Measurements from ENCODE around the gene ZNF79.

The ZNF79 gene

DNA sequence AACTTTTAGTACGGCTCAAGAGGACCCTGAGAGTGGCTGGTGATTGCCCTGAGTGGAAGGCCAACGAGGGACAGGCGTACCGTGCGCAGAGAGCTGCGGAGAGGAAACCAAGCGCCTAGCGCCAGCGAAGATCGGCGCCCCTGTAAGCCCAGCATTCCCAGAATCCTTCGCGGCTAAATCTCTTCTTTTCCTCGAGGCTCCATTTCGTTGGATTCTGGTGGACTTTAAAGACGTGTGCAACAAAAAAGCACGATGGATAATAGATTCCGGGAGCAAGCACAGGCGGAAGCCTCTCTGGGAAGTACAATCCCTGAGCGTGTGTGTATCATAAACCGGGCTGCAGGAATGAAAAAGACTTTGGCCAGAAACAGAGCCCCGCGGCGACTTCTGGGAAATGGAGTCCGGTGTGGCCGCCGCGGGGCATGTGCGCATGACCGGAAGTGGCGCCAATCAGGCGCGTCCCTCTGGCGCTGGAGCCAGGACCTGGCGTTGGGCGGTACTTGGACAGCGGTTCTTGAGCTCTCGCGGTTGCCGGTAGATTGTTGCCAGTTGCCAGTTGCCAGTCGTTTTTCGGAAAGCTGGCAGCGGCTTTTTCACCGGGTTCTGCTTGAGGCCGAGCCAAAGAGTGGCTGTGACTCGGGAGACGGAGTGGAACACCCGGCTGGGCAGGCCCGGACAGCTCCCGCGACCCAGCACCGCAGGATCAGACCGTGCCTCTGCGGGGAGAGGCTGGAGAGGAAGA lies at the start of gene ZNF79:
Gene ZNF79, plus strand, starts transcription at position 449 of the 742 bp plus-strand sequence. CDS start 406 bp downstream, outside the sequence.
- peak; percentile 95 for DNase-seq (ENCODE audit: low spot score)

- DNase-seq (ENCODE audit: low spot score): no peak
Measured at GRCh38 chr9:127380479-127380878, 43.7 kb upstream of the ZNF79 start.

DNA sequence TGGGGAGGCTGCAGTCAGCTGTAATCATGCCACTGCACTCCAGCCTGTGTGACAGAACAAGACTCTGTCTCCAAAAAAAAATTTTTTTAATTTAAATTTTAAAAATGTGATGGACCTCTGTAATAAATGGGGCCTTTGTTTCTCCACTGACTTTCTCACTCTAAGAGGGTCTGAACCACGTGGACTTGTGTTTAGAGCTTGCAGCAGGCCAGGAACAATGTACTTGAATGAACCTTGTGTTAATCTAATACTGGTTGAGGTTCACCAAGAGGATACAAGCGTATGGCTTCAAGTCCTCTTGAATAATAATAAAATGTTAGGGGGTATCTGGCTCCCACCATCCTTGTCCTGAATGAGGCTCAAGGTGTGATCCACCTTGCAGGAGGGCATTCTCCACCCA lies 41.6 kb upstream of the ZNF79 start:
- DNase-seq (ENCODE audit: low spot score): no peak

GRCh38 chr9:127384016-127384730 lies 40.0 kb upstream of the ZNF79 start:
- DNase-seq (ENCODE audit: low spot score): no peak

DNA sequence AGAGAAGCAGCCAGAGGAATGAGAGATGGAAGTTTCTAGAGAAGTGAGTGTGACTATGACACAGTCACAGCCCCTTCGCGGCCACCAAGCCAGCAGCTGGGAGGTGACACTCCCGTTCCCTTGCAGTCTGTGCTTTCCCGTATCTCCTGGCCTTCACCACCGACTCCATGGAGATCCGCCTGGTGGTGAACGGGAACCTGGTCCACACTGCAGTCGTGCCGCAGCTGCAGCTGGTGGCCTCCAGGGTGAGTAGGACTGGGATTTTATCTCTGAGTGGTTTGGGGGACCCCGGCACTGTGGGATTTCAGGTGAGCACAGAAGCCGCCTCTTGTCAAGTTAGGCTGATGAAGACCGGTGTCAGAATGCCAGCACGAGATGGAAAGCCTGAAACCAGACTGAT lies 39.3 kb upstream of the ZNF79 start:
- no peak for DNase-seq (ENCODE audit: low spot score)

DNA sequence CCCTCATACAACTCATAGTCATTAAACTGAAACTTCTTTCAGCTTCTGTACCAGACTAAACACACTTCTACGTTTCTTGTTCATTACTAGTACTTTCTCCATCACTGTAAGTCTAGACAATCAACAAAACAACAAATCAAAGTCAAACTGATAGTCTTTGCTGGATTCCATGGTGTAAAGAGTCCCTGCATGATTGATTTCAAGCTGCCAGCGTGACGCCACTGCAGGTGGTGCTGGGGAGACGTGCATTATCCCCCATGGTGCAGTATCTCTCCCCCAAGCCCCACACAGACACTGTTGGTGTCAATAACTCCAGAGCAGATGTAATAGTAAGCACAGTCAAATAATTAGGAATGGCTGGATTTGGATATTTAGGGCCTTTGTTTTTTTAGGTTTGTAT lies 37.9 kb upstream of the ZNF79 start:
- DNase-seq (ENCODE audit: low spot score): no peak

DNA sequence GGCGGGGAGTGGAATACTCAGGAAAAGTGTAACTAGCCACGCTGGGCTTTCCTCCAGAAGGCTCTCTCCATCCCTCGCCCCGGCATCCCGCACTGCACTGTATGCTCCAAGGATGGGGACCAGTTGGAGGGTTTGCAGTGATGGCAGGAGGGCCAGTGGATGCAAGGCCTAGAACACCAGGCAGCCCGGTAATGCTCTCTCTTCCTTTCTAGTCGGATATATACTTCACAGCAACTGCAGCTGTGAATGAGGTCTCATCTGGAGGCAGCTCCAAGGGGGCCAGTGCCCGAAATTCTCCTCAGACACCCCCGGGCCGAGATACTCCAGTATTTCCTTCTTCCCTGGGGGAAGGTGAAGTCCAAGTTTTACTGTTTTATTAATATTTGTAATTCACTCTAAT lies 37.2 kb upstream of the ZNF79 start:
- DNase-seq (ENCODE audit: low spot score): no peak

DNA sequence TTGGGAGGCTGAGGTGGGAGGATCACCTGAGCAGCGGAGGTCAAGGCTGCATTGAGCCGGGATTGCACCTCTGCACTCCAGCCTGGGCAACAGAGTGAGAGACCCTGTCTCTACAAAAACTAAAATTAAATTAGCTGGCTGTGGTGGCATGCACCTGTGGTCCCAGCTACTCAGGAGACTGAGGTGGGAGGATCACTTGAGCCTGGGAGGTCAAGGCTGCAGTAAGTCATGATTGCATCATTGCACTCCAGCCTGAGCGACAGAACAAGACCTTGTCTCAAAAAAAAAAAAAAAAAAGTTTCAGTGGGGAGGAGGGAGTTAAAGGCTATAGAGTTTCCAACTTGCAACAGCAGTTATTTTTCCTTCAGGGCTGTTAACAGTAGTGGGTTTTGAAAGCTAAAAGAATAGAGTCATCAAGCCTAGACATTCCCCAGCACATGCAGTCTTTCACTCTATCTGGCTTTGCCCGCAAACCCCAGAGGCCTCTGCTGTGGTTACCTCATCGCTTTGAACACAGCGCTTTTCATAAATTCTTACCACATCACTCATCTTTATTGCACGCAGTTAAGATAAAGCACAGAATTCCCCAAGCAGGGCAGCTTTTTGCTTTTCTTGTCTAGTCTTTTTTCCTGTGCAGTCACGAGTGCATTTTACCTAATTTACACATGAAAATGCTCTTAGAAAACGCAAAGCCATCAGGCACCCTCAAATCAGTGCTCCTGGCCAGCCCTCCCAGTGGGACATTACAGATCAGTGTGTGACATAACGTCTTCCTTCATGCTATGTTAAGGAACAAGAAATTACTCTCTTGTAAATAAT lies 35.9 kb upstream of the ZNF79 start:
- no peak for DNase-seq (ENCODE audit: low spot score)

- no peak for DNase-seq (ENCODE audit: low spot score)
Measured at GRCh38 chr9:127388856-127389238, 35.3 kb upstream of the ZNF79 start.

DNA sequence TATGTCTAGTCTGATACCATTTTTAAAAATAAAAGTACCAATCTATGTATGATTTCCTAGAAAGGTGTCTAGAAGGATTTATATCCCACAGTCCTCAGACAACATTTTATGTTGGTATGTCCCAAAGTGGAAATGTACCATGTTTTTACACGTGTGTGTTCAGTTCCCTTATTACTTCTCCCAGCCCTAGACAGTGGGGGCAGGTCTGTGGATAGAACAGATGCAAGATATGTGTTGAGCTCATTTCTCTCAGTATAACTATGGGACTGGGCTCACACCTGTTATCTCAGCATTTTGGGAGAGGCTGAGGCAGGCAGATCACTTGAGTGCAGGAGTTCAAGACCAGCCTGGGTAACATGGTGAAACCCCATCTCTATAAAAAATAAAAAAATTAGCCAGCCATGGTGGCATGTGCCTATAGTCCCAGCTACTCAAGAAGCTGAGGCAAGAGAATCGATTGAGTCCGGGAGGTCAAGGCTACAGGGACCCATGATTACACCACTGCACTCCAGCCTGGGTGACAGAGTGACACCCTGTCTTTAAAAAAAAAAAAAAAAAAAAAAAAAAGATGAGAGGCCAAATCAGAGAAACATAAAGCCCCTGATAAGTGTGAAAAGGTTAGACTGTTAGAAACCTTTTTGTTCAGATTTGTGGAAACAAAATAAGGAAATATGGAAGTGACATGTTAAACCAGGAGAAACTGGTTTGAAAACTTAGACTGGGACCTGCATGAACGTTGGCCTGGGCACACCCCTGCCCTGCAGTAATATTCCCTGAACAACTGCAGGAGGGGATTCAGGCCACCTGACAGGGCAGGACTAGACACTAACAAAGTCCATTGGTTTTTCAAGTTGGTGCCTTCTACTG lies 34.6 kb upstream of the ZNF79 start:
- no peak for DNase-seq (ENCODE audit: low spot score)

DNA sequence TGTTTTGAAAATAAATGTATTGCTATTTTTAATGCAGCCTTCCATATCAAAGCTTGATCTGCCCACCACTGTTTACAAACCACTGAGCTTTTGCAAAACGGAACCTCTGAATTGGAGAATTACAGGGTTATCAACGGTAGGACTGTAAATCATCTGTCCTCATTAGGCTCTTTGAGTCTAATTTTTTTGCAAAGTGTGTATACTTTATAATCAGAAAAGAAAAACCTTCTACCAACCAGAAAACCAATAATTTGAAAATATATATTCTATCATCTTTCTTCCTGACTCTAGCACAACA lies 34.0 kb upstream of the ZNF79 start:
- DNase-seq (ENCODE audit: low spot score): no peak

- no peak for DNase-seq (ENCODE audit: low spot score)
Measured at GRCh38 chr9:127390563-127390962, 33.6 kb upstream of the ZNF79 start.

DNA sequence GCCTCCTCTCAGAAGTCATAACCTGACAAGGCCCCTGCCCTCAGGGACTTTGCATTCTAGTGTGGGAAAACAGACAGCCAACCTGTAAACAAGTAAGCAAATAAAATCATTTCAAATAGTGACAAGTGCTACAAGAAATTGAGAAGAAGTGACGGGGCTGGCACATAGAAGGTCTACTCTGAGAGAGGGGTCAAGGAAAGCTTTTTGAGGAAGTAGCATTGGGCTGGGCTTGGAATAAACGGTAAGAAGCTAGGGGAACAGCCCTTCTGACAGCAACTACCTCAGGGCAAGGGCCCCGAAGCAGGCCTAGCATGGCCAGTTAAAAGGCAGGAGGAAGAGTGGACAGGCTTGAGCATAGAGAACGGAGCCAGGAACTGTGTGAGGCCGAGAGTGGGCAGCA lies 32.0 kb upstream of the ZNF79 start:
- no peak for DNase-seq (ENCODE audit: low spot score)

DNA sequence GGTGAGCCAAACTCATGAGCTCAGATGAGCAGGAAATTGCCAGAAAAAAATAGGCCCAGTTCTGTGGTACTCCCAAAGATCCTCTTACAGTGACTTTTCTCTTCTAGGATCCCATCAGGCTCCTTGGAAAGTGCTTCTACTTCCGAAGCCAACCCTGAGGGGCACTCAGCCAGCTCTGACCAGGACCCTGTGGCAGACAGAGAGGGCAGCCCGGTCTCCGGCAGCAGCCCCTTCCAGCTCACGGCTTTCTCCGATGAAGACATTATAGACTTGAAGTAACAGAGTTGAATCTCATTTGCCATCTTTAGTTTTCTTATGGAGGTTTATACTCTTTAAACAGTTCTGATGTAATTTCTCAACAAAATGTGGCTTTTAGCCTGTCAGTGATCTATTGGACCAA lies 31.2 kb upstream of the ZNF79 start:
- DNase-seq (ENCODE audit: low spot score): no peak

DNA sequence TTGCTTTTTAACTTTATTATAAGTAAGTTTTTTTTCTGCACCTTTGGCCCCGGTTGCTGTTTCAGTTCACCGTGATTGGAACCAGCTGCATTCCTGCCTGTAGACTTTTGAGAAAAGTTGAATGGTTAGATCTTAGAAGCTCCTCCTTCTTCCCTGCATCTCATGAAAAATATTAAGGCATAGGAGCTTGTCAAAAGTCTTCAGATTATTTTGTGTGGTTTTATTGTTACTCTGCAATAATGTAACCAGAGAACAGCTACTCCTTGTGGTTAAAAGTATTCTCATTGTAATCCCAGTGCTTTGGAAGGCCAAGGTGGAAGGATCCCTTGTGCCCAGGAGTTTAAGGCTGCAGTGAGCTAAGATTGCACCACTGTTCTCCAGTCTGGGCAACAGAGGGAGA lies 30.5 kb upstream of the ZNF79 start:
- no peak for DNase-seq (ENCODE audit: low spot score)

- no peak for DNase-seq (ENCODE audit: low spot score)
Measured at GRCh38 chr9:127395497-127396252, 28.5 kb upstream of the ZNF79 start.

DNA sequence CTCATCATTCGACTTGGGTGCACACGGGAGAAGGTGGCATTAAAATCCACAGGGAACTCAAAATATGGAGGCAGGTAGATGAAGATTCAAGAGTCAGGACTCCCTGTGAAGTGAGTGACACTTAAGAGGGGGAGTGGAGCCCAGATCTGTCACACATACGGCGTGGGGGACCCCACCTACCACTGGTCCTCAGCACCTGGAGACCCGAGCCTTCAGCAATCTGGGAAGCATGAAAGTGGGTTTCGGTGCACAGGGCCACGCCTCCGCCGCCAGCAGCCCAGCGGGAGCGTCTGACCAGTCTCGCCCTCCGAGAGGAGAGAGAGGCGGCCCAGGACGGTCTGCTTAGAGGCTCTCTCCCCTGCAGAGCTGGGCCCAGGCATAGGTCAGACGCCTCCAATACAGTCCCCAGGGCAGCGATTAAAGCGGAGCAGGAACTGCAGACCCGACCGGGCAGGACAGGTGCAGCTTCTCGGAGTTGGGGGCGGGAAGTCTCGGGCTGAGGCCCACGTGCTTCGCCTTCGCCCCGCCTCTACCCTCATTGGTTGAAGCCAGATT lies 27.9 kb upstream of the ZNF79 start:
- DNase-seq (ENCODE audit: low spot score): no peak

- peak; percentile 97 for DNase-seq (ENCODE audit: low spot score)
Measured at GRCh38 chr9:127396808-127397645, 27.2 kb upstream of the ZNF79 start, which contains the start of gene SLC2A8. TSS of gene SLC2A8 (plus strand) at chr9:127397169. CDS start at chr9:127397231, 62 bp downstream.

DNA sequence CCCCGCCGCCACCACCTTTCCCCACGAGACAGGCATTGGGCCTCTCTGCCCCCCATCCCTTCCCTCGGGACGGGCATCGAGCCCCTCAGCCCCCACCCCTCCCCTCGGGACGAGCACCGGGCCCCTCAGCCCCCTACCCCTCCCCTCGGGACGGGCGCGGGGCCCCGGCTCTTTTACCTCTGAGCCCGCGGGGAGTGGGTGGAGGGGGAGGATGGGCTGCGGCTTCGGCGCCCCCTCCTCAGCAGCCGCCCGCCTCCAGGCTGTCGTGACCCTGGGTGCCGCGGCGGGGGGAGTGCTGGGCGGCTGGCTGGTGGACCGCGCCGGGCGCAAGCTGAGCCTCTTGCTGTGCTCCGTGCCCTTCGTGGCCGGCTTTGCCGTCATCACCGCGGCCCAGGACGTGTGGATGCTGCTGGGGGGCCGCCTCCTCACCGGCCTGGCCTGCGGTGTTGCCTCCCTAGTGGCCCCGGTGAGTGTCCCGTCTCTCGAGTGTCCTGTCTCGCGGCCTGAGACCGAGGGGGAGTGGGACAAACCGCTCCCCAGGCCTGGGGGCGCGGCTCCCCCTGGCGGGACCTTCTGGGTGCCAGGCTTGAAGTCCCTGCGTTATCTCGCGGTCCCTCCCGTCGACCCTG lies 26.4 kb upstream of the ZNF79 start:
- peak; percentile 33 for DNase-seq (ENCODE audit: low spot score)

- DNase-seq (ENCODE audit: low spot score): no peak
Measured at GRCh38 chr9:127398275-127398647, 25.9 kb upstream of the ZNF79 start.

Measured in germinal center (tissue), 1 donor.